K562 (cell line): Measurements from ENCODE around the gene HOXB1. TPM values are rescaled to one million over a fixed set of nuclear protein-coding genes. Genes with fewer than 3 reads are reported as not detected.

Experiments
- ATAC-seq: fragments of 200-7000 bp; cut with Tn5 transposase; 3 replicates; pipeline ENCODE4 v1.9.1; 2020; ENCODE audit warnings: moderate library complexity
- BruUV-seq: library from RNA; stranded (reverse); fragments of 400-500 nt; replicated peaks from 2 replicates; lab custom pipeline; 2021; lab: Mats Ljungman, UMichigan
- CTCF ChIA-PET: fragments of 300-600 bp; formaldehyde crosslinking; extraction: SDS; loops from one replicate; lab custom pipeline; 2021; ENCODE audit warnings: low intra/inter-chr PET ratio; lab: Yijun Ruan, JAX
- POLR2A ChIA-PET: fragments of 300-600, 350-650 bp; sonication (Branson Sonifier 250); formaldehyde crosslinking; extraction: SDS; loops from one replicate; lab custom pipeline; 2021; ENCODE audit warnings: antibody characterized with exemption, inconsistent platforms; lab: Yijun Ruan, JAX
- DNase-seq, 4 experiments: peaks; one replicate each; pipeline versions ENCODE4 v3.0.0 to v3.0.0-alpha.2; 2011 to 2018; ENCODE audit warnings: low spot score in 3 of 4, mixed read lengths in 3 of 4; ENCODE audit errors: extremely low read depth in 1 of 4
- FAIRE-seq: peaks from 2 replicates; lab custom pipeline; 2011; peaks lifted over from hg19 to GRCh38; lab: Jason Lieb, UNC
- H2AFZ ChIP-seq: 2 replicates; pipeline ENCODE4 v1.6.0; 2011; ENCODE audit warnings: low read depth, low read length, control low read depth, inconsistent platforms
- H3K27ac ChIP-seq: fragments of 200-600 bp; 3 replicates; pipeline ENCODE4 v1.8.0; 2011; ENCODE audit warnings: low read depth, mild to moderate bottlenecking, control low read depth, inconsistent platforms, low read length, moderate library complexity, mixed read lengths; ENCODE audit errors: extremely low read depth
- H3K27me3 ChIP-seq, 2 experiments: fragments of 300-600 bp in 1 of 2; 2 replicates in 1 of 2; 3 replicates in 1 of 2; pipeline versions ENCODE4 v1.6.0 to v1.8.0; 2011; ENCODE audit warnings: inconsistent platforms in 2 of 2, low read length in 2 of 2, mild to moderate bottlenecking in 1 of 2, mixed read lengths in 1 of 2, moderate library complexity in 1 of 2; ENCODE audit not compliant: control insufficient read depth in 2 of 2, insufficient read depth in 2 of 2
- H3K36me3 ChIP-seq: fragments of 300-600 bp; 3 replicates; pipeline ENCODE4 v1.8.0; 2011; ENCODE audit warnings: mild to moderate bottlenecking, low read length, inconsistent platforms; ENCODE audit not compliant: control insufficient read depth, insufficient read depth
- H3K4me1 ChIP-seq, 2 experiments: fragments of 200-600 bp in 1 of 2; replicated peaks in 1 of 2; 2 replicates in 1 of 2; 3 replicates in 1 of 2; pipeline versions ENCODE4 v1.5.1 to v1.8.0; 2011; ENCODE audit warnings: inconsistent platforms in 2 of 2, low read length in 2 of 2, mild to moderate bottlenecking in 1 of 2, mixed read lengths in 1 of 2, moderate library complexity in 1 of 2; ENCODE audit not compliant: control insufficient read depth in 2 of 2, insufficient read depth in 2 of 2
- H3K4me2 ChIP-seq: 2 replicates; pipeline ENCODE4 v1.6.1; 2011; ENCODE audit warnings: low read length, control low read depth, inconsistent platforms, mixed read lengths; ENCODE audit not compliant: insufficient read depth
- H3K4me3 ChIP-seq: fragments of 200-600 bp; sonication (generic), shearing (Covaris generic); 2 replicates; pipeline ENCODE4 v1.5.1; 2016; ENCODE audit warnings: control low read depth, inconsistent platforms
- H3K79me2 ChIP-seq: fragments of 200-600 bp; 3 replicates; pipeline ENCODE4 v1.8.0; 2011; ENCODE audit warnings: low read length, inconsistent platforms; ENCODE audit not compliant: control insufficient read depth, insufficient read depth
- H3K9ac ChIP-seq, 2 experiments: 2 replicates each; pipeline versions ENCODE4 v1.6.0 to v1.6.1; 2011; ENCODE audit warnings: low read depth in 2 of 2, low read length in 2 of 2, control low read depth in 1 of 2, inconsistent platforms in 1 of 2, mild to moderate bottlenecking in 1 of 2, mixed read lengths in 1 of 2; ENCODE audit not compliant: insufficient read depth in 1 of 2
- H3K9me1 ChIP-seq: one replicate; pipeline ENCODE4 v1.6.0; 2011; ENCODE audit warnings: inconsistent platforms, mild to moderate bottlenecking, low read length, moderate library complexity; ENCODE audit not compliant: control insufficient read depth, insufficient read depth
- H3K9me3 ChIP-seq: replicated peaks from 2 replicates; pipeline ENCODE4 v1.5.1; 2011; ENCODE audit warnings: low read depth, low read length, inconsistent platforms; ENCODE audit not compliant: control insufficient read depth, insufficient read depth
- H4K20me1 ChIP-seq: replicated peaks from 2 replicates; pipeline ENCODE4 v1.6.1; 2011; ENCODE audit warnings: low read length, inconsistent platforms, mixed read lengths; ENCODE audit not compliant: control insufficient read depth, insufficient read depth
- ARID3B ChIP-seq: fragments of 250-450 bp; sonication (Bioruptor Pico); IDR thresholded peaks from 2 replicates; pipeline ENCODE4 v1.4.0; 2020; ENCODE audit warnings: borderline replicate concordance
- CBX2 ChIP-seq: fragments of 200-600 bp; sonication (generic); IDR thresholded peaks from one replicate; pipeline ENCODE4 v1.6.1; 2012; ENCODE audit warnings: mild to moderate bottlenecking, low read length, inconsistent platforms; ENCODE audit not compliant: insufficient read depth, poor library complexity, severe bottlenecking
- CHD1 ChIP-seq: fragments of 200-600 bp; sonication (generic); IDR thresholded peaks from one replicate; pipeline ENCODE4 v1.6.1; 2012; ENCODE audit warnings: mild to moderate bottlenecking, moderate library complexity, low read length, inconsistent platforms
- DPF2 ChIP-seq: fragments of 450-650 bp; IDR thresholded peaks from 2 replicates; pipeline ENCODE4 v1.6.1; 2016
- HES1 ChIP-seq: fragments of 450-650 bp; IDR thresholded peaks from 2 replicates; pipeline ENCODE4 v1.6.1; 2016; ENCODE audit warnings: low read depth, mild to moderate bottlenecking, moderate library complexity
- KAT2B ChIP-seq: IDR thresholded peaks from one replicate; pipeline ENCODE4 v1.6.1; 2012; ENCODE audit warnings: low read depth, mild to moderate bottlenecking, control low read depth, inconsistent platforms, low read length, moderate library complexity
- KLF13 ChIP-seq: fragments of 450-650 bp; IDR thresholded peaks from 2 replicates; pipeline ENCODE4 v1.6.1; 2016; ENCODE audit warnings: missing genetic modification characterization, low read depth, mild to moderate bottlenecking, missing compliant biosample characterization, moderate library complexity, borderline replicate concordance
- L3MBTL2 ChIP-seq: fragments of 450-650 bp; IDR thresholded peaks from 2 replicates; pipeline ENCODE4 v1.6.1; 2016; ENCODE audit warnings: mild to moderate bottlenecking, moderate library complexity
- MEF2D ChIP-seq: conservative IDR thresholded peaks from 2 replicates; pipeline ENCODE4 v1.6.1; 2016; ENCODE audit warnings: low read depth, missing genetic modification characterization, missing compliant biosample characterization
- MXD1 ChIP-seq: fragments of 250-450 bp; sonication (Bioruptor Pico); IDR thresholded peaks from 2 replicates; pipeline ENCODE4 v1.8.0; 2021; ENCODE audit warnings: borderline replicate concordance, mild to moderate bottlenecking, moderate library complexity; ENCODE audit not compliant: poor library complexity, severe bottlenecking
- NFE2 ChIP-seq: IDR thresholded peaks from 2 replicates; pipeline ENCODE4 v1.6.1; 2014; ENCODE audit warnings: antibody characterized with exemption, low read depth
- PPARD ChIP-seq: fragments of 250-450 bp; sonication (Bioruptor Pico); IDR thresholded peaks from 2 replicates; pipeline ENCODE4 v1.8.0; 2022; ENCODE audit warnings: inconsistent platforms, mild to moderate bottlenecking, moderate library complexity
- PRDM10 ChIP-seq: fragments of 450-650 bp; IDR thresholded peaks from 2 replicates; pipeline ENCODE4 v1.6.1; 2018; ENCODE audit not compliant: partially characterized antibody
- RB1 ChIP-seq: fragments of 450-650 bp; IDR thresholded peaks from 2 replicates; pipeline ENCODE4 v1.6.1; 2017; ENCODE audit warnings: low read depth, mild to moderate bottlenecking
- RUNX1 ChIP-seq: sonication (generic); IDR thresholded peaks from 2 replicates; pipeline ENCODE4 v1.6.1; 2016; ENCODE audit warnings: antibody characterized with exemption, low read depth
- ZFP36 ChIP-seq: fragments of 150-350 bp; IDR thresholded peaks from 2 replicates; pipeline ENCODE4 v1.6.1; 2018; ENCODE audit warnings: low read length, low read depth; ENCODE audit not compliant: partially characterized antibody
- ZNF766 ChIP-seq: fragments of 200-800 bp; sonication (Bioruptor generic); conservative IDR thresholded peaks from 2 replicates; pipeline ENCODE4 v1.6.1; 2016; ENCODE audit warnings: missing genetic modification characterization, missing compliant biosample characterization
- WGBS: fragments of 100-300 bp; shearing (Covaris generic); methylation state at CpG from one replicate; pipeline ENCODE4 v1.1.6; 2016; ENCODE audit warnings: low coverage, mixed read lengths; ENCODE audit not compliant: insufficient coverage; ENCODE audit errors: missing lambda C conversion rate; 5-methylcytosine and 5-hydroxymethylcytosine counted together
- in situ Hi-C: fragments of 300-500 bp; cut with MboI; formaldehyde crosslinking; loops from 4 replicates; pipeline ENCODE4 v1.15.0; 2018; ENCODE audit warnings: inconsistent platforms, mixed read lengths
- intact Hi-C: fragments of 100-400 bp; cut with micrococcal nuclease; formaldehyde crosslinking; loops from 2 replicates; pipeline ENCODE4 v1.14.2; 2022
- polyA plus RNA-seq, 8 experiments: library from polyadenylated mRNA; depleted of rRNA in 4 of 8; stranded (reverse) in 5 of 8; unstranded in 3 of 8; fragments of >200 nt; fragmentation: Nextera tagmentation in 2 of 8; fragmentation: Illumina TruSeq in 1 of 8; extraction: Ambion mirVana in 2 of 8; extraction: Trizol in 1 of 8; gene quantifications; 2 replicates each; pipeline versions ENCODE4 v1.2.1 to v1.2.3, GENCODE V29; 2011 to 2014; ENCODE audit warnings: inconsistent platforms in 1 of 8, missing spikeins in 1 of 8
- total RNA-seq, 7 experiments: library from RNA; depleted of rRNA in 6 of 7; stranded (reverse); fragments of >200 nt in 6 of 7; fragmentation: Illumina TruSeq in 2 of 7; extraction: Trizol in 2 of 7; gene quantifications; 2 replicates each; pipeline versions ENCODE4 v1.2.1 to v1.2.3, GENCODE V29; 2011 to 2021; ENCODE audit warnings: low replicate concordance in 1 of 7

Gene HOXB1
- total and polyA plus RNA-seq, 9 of the 15 experiments (the other 6 are each of a cell fraction or from before 2014, with no cell fraction given), result 0.04 TPM; not detected in 8

GRCh38 chr17:48520631-48521079, 10.2 kb downstream of the HOXB1 start:
- Histone ChIP-seq H3K4me2 (no peak overlapping the region), H3K9ac (no peak overlapping the region), H3K27ac (peak overlapping the region; percentile 31; the same call in 1 of the 3 replicates), H2AFZ (peak overlapping the region; percentile 75), H3K9me3 (no peaks in the 10 kb centered on the region), H4K20me1 (no peaks in the 10 kb centered on the region), H3K79me2 (no peaks in the 10 kb centered on the region), H3K36me3 (no peaks in the 10 kb centered on the region), H3K4me1 (peaks cover 5 to 34% of the 10 kb centered on the region in 2 experiments), H3K27me3 (no peaks in the 10 kb centered on the region), H3K9me1 (no peaks in the 10 kb centered on the region), H3K4me3 (no peak overlapping the region)
- no TSS peak for BruUV-seq
- DNase-seq, result no peak
- ATAC-seq, result no peak
- FAIRE-seq, result no peak
- POLR2A ChIA-PET, result interaction anchor here (0.7 to 1.0 kb wide), 2 partner anchors 36 to 105 kb away, joined by 4 read pairs; no protein-coding TSS in a partner anchor
- intact Hi-C loops (no loop called here), in situ Hi-C loops (no loop called here)
- WGBS, result 30% methylated on average over 1 of the region's 1 CpG
- CTCF ChIA-PET, result no interaction called here
- no peak for TF ChIP-seq CBX2
- 0 out of 2 replicates have a peak, but pooled peaks have one; percentile 16 for TF ChIP-seq DPF2
- no peak for TF ChIP-seq L3MBTL2
- peak; percentile 31; the same call in 1 of the 2 replicates for TF ChIP-seq NFE2
- TF ChIP-seq HES1, result no peak
- TF ChIP-seq CHD1, result no peak
- no peak for TF ChIP-seq ARID3B (CRISPR knock-in tag)
- TF ChIP-seq KAT2B, result no peak
- no peak for TF ChIP-seq ZNF766 (CRISPR knock-in tag)
- TF ChIP-seq RUNX1, result no peak
- no peak for TF ChIP-seq MEF2D (tag)
- no peak for TF ChIP-seq KLF13 (tag)
- no peak for TF ChIP-seq RB1
- peak; percentile 74 for TF ChIP-seq PRDM10
- no peak for TF ChIP-seq ZFP36
- no peak for TF ChIP-seq MXD1
- no peak for TF ChIP-seq PPARD (CRISPR knock-in tag)
